H7 (cell line): ENCODE measurements around the gene PROC. TPM values are rescaled to one million over a fixed set of nuclear protein-coding genes. Genes with fewer than 3 reads are reported as not detected.
"Not testable (repeated sequence)": the region's sequence is repeated elsewhere in the genome, so short reads cannot be mapped to it uniquely, and the experiment has no call there.

Experiments
- DNase-seq: peaks from one replicate; pipeline ENCODE4 v3.0.0; 2012
- H3K27me3 ChIP-seq: 2 replicates; pipeline ENCODE4 v1.6.0; 2011; ENCODE audit warnings: mild to moderate bottlenecking, low read length; ENCODE audit not compliant: control insufficient read depth, insufficient read depth
- H3K36me3 ChIP-seq: replicated peaks from 2 replicates; pipeline ENCODE4 v1.5.1; 2011; ENCODE audit warnings: low read length; ENCODE audit not compliant: control insufficient read depth, insufficient read depth
- H3K4me3 ChIP-seq: 2 replicates; pipeline ENCODE4 v1.5.1; 2011; ENCODE audit warnings: low read depth, mild to moderate bottlenecking, control low read depth, low read length, moderate library complexity; ENCODE audit not compliant: insufficient read depth
- total RNA-seq: library from RNA; depleted of rRNA; stranded (reverse); fragments of >200 nt; shearing (Covaris generic); gene quantifications from 2 replicates; pipeline ENCODE4 v1.2.3, GENCODE V29; 2014

Gene PROC
- total RNA-seq, 1 experiment from 2014 or later, result 0.31 TPM

DNA sequence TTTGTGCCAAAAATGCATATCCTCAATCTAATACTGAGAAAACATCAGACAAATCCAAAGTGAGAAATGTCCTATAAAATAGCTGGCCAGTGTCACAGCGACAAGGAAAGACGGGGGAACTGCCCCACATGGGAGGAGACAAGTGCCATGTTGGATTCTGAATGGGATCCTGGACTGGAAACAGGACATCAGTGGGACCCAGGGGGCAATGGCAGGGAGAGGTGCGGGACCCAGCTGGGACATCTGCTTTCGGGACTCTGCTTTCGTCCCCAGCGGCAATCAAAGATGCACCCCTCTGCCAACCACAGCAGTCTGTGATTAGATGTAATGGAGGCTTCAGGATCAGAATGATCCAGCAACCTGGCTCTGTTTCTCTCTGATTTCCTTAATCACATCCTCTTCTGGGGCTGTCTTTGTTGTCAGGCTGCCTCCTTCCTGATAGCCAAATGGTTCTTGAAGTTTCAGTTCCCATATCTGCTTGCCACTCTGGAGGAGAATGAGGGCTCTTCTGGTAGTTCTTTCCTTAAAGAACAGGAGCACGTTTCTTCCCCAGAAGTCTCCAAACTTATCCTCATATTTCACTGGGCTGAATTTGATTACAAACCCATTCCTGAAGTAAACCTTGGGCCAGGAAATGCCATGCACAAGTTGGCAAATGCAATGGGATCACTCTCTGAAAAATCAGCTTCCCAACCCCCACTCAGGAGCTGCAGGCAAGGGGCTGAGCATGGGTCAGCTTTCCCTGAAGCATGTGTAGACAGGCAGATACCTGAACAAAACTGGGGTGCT lies 13.6 kb upstream of the PROC start:
- DNase-seq, result no peak
- no peaks in the 10 kb centered on the region for H3K36me3 ChIP-seq
- H3K4me3 ChIP-seq, result no peak overlapping the region

DNA sequence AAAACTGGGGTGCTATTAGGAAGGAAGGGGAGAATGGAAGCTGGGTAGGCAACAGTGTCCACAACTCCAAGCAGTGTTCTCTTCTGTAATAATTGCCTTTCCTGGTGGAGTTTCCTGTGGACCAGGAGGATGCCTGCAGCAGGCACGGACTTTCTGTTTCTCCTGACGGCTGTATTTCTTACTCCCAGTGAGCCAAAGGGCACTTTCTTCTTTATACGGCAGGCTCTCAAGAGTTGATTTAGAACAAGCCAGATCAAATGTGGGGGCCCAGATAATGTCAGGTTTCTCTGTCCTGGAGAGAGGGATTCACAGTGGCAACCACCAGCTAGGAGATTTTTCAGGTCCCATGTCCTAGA lies 13.0 kb upstream of the PROC start:
- peak; percentile 16 for DNase-seq
- H3K27me3 ChIP-seq, result no peaks in the 10 kb centered on the region
- no peak overlapping the region for H3K4me3 ChIP-seq
- no peaks in the 10 kb centered on the region for H3K36me3 ChIP-seq

More for the DNA sequence above, 13.6 kb upstream of the PROC start:
- H3K27me3 ChIP-seq, result no peaks in the 10 kb centered on the region

- Histone ChIP-seq H3K36me3 (no peaks in the 10 kb centered on the region), H3K4me3 (no peak overlapping the region), H3K27me3 (no peaks in the 10 kb centered on the region)
- DNase-seq, result no peak
Observed at GRCh38 chr2:127406454-127406853, 11.8 kb upstream of the PROC start.

GRCh38 chr2:127407091-127407490 lies 11.1 kb upstream of the PROC start:
- DNase-seq, result peak; percentile 20
- H3K4me3 ChIP-seq, result no peak overlapping the region
- no peaks in the 10 kb centered on the region for H3K36me3 ChIP-seq
- no peaks in the 10 kb centered on the region for H3K27me3 ChIP-seq

- H3K4me3 ChIP-seq, result peak overlapping the region; percentile 62
Observed at GRCh38 chr2:127407661-127408003, 10.6 kb upstream of the PROC start.

GRCh38 chr2:127408004-127408806 lies 10.0 kb upstream of the PROC start:
- no peaks in the 10 kb centered on the region for H3K36me3 ChIP-seq
- H3K27me3 ChIP-seq, result no peaks in the 10 kb centered on the region
- DNase-seq, result peak; percentile 98
- peak overlapping the region; percentile 62 for H3K4me3 ChIP-seq

More at GRCh38 chr2:127407661-127408003, 10.6 kb upstream of the PROC start:
- no peaks in the 10 kb centered on the region for H3K27me3 ChIP-seq
- no peaks in the 10 kb centered on the region for H3K36me3 ChIP-seq
- DNase-seq, result no peak

DNA sequence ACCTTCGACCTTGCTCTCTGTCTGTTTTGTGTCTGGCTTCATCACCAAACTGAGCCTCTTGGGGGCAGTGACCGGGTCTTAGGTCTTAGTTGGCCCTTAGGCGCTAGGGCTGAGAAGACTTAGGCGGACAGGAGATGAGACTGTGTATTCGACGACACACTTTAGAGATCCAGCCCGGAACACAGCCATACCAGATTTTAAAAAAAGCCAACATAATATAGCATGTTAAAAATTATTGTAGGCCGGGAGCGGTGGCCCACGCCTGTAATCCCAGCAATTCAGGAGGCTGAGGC lies 9.5 kb upstream of the PROC start:
- Histone ChIP-seq H3K36me3 (no peaks in the 10 kb centered on the region), H3K4me3 (peak overlapping the region; percentile 62; the same call in 1 of the 2 replicates), H3K27me3 (no peaks in the 10 kb centered on the region)
- DNase-seq, result no peak

GRCh38 chr2:127409716-127410115 lies 8.5 kb upstream of the PROC start:
- H3K36me3 ChIP-seq, H3K27me3 ChIP-seq, DNase-seq, H3K4me3 ChIP-seq: not testable (repeated sequence)

- peaks cover 4% of the 10 kb centered on the region for H3K27me3 ChIP-seq
- no peak for DNase-seq
- no peaks in the 10 kb centered on the region for H3K36me3 ChIP-seq
- H3K4me3 ChIP-seq, result no peak overlapping the region
Observed at GRCh38 chr2:127410871-127411652, 7.2 kb upstream of the PROC start.

DNA sequence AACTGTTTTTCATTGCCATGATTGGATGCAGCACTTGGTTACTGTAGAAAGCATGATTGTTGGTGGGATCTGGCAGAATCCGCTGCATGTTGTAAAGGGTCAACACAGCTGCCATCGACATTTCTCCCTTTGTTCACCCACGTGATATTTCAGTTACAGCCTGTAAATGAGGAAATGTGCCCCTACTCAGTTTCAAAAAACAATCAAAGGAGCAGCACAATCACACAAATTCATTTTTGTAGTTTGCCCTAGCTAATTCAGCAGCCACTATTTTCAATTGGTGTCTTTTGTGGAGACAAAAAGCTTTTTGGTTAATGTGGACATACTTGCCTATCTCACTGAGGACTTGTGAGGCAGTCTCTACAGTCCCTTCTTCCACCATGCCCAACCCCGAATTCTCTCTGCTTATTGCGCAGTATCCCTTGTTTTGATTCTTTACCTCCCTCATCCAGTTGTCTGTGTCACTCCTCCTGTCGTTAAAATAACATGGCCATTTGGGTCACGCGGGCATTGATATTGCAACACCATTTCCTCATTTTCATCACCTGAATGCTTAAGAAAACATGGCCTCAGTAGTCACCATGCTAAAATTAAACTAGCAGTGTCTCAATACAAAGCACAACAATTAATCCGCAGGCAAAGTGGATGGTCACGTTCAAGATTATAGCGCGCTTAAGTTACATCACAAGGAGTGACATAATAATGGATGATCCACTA lies 6.4 kb upstream of the PROC start:
- Histone ChIP-seq H3K27me3 (peaks cover 12% of the 10 kb centered on the region), H3K4me3 (no peak overlapping the region), H3K36me3 (no peaks in the 10 kb centered on the region)
- DNase-seq, result no peak

GRCh38 chr2:127413200-127413599 lies 5.0 kb upstream of the PROC start:
- H3K27me3 ChIP-seq, result peaks cover 20% of the 10 kb centered on the region
- no peak overlapping the region for H3K4me3 ChIP-seq
- DNase-seq, result no peak
- H3K36me3 ChIP-seq, result no peaks in the 10 kb centered on the region

- no peak for DNase-seq
- Histone ChIP-seq H3K4me3 (no peak overlapping the region), H3K36me3 (no peaks in the 10 kb centered on the region), H3K27me3 (peaks cover 20% of the 10 kb centered on the region)
Observed at GRCh38 chr2:127413782-127414637, 4.2 kb upstream of the PROC start.

DNA sequence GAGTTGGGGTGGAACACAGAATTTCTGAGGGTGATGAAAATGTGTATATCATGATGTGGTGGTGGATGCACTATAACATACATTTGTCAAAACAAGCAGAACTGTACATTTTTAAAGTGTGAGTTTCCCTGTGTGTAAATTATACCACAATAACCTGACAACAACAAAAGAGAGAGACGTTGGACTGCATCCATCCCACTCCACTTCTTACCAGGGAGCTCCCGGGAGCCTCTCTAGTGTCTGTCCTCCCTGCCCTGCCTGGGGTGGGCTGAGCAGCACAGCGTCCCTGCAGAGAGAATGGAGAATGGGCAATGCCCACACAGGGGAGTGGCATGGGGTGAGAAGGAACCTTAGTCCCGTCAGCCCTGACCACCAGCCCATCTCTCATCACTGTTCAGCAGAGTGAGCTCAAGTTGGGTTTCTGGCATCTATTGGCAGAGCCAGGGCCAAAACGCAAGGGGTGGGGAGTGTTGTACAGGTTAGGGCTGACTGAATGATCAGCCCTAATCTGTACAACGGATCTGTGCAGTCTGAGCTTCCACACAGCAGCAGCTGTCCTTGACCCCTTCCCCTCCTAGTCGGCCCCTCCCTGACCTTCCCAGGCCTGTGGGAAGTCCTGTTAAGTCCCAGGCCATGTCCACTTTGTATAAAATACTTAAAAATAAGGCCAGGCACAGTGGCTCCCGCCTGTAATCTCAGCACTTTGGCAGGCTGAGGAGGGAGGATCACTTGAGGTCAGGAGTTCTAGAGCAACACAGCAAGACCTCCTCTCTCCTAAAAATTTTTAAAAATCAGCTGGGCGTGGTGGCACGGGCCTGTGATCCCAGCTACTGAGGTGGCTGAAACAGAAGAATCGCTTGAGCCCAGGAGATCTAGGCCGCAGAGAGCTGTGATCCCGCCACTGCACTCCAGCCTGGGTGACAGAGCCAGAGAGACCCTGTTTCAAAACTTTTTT lies 3.3 kb upstream of the PROC start:
- H3K36me3 ChIP-seq, result no peaks in the 10 kb centered on the region
- peaks cover 20% of the 10 kb centered on the region for H3K27me3 ChIP-seq
- no peak for DNase-seq
- H3K4me3 ChIP-seq, result no peak overlapping the region
